Effector memory CD4-positive, alpha-beta T cell (primary cell): Measurements from ENCODE around the gene LDLRAP1.

Experiments used
- DNase-seq, 3 donors: peaks; one replicate each; pipeline ENCODE4 v3.0.0-alpha.2; 2020
- H3K27ac ChIP-seq: 2 replicates; pipeline ENCODE4 v1.7.0; 2013; ENCODE audit warnings: mild to moderate bottlenecking, low read length, moderate library complexity; ENCODE audit not compliant: insufficient read depth, poor library complexity, severe bottlenecking
- H3K27me3 ChIP-seq: replicated peaks from 2 replicates; pipeline ENCODE4 v1.7.0; 2013; ENCODE audit warnings: mild to moderate bottlenecking, low read length; ENCODE audit not compliant: insufficient read depth, control insufficient read depth, poor library complexity, severe bottlenecking
- H3K36me3 ChIP-seq: 2 replicates; pipeline ENCODE4 v1.7.0; 2013; ENCODE audit warnings: mild to moderate bottlenecking, low read length, moderate library complexity; ENCODE audit not compliant: control insufficient read depth, insufficient read depth
- H3K4me1 ChIP-seq: 2 replicates; pipeline ENCODE4 v1.7.0; 2013; ENCODE audit warnings: low read length, mild to moderate bottlenecking; ENCODE audit not compliant: control insufficient read depth, insufficient read depth, poor library complexity, severe bottlenecking
- H3K4me3 ChIP-seq: 2 replicates; pipeline ENCODE4 v1.7.0; 2013; ENCODE audit warnings: low read length, low read depth, mild to moderate bottlenecking; ENCODE audit not compliant: insufficient read depth, poor library complexity, severe bottlenecking
- H3K9me3 ChIP-seq: 2 replicates; pipeline ENCODE4 v1.7.0; 2013; ENCODE audit warnings: mild to moderate bottlenecking, low read length, moderate library complexity; ENCODE audit not compliant: control insufficient read depth

The LDLRAP1 gene

GRCh38 chr1:25532970-25533369, 10.4 kb upstream of the LDLRAP1 start:
- no peak for DNase-seq
- Histone ChIP-seq H3K4me1 (no peaks in the 10 kb centered on the region), H3K36me3 (no peaks in the 10 kb centered on the region)

GRCh38 chr1:25533775-25534409, 9.5 kb upstream of the LDLRAP1 start:
- no peak for DNase-seq
- Histone ChIP-seq H3K36me3 (no peaks in the 10 kb centered on the region), H3K4me1 (no peaks in the 10 kb centered on the region), H3K4me3 (no peak overlapping the region), H3K27ac (no peak overlapping the region), H3K27me3 (no peaks in the 10 kb centered on the region), H3K9me3 (no peaks in the 10 kb centered on the region)

More at GRCh38 chr1:25532970-25533369, 10.4 kb upstream of the LDLRAP1 start:
- H3K4me3 ChIP-seq: no peak overlapping the region
- H3K9me3 ChIP-seq: no peaks in the 10 kb centered on the region
- no peak overlapping the region for H3K27ac ChIP-seq
- no peaks in the 10 kb centered on the region for H3K27me3 ChIP-seq

- DNase-seq: no peak
- H3K4me3 ChIP-seq: no peak overlapping the region
- H3K36me3 ChIP-seq: no peaks in the 10 kb centered on the region
- H3K27ac ChIP-seq: no peak overlapping the region
- no peaks in the 10 kb centered on the region for H3K9me3 ChIP-seq
- no peaks in the 10 kb centered on the region for H3K4me1 ChIP-seq
- H3K27me3 ChIP-seq: no peaks in the 10 kb centered on the region
Measured at GRCh38 chr1:25534410-25534788, 9.0 kb upstream of the LDLRAP1 start.

- H3K4me1 ChIP-seq: no peaks in the 10 kb centered on the region
- no peaks in the 10 kb centered on the region for H3K27me3 ChIP-seq
- no peak for DNase-seq
- H3K9me3 ChIP-seq: no peaks in the 10 kb centered on the region
- H3K36me3 ChIP-seq: no peaks in the 10 kb centered on the region
- no peak overlapping the region for H3K4me3 ChIP-seq
- no peak overlapping the region for H3K27ac ChIP-seq
Measured at GRCh38 chr1:25536124-25536523, 7.3 kb upstream of the LDLRAP1 start.

GRCh38 chr1:25537153-25537831, 6.1 kb upstream of the LDLRAP1 start:
- no peak overlapping the region for H3K27ac ChIP-seq
- H3K27me3 ChIP-seq: no peaks in the 10 kb centered on the region
- H3K9me3 ChIP-seq: no peaks in the 10 kb centered on the region
- no peak overlapping the region for H3K4me3 ChIP-seq
- no peak for DNase-seq
- no peaks in the 10 kb centered on the region for H3K4me1 ChIP-seq
- H3K36me3 ChIP-seq: no peaks in the 10 kb centered on the region

- H3K4me3 ChIP-seq: no peak overlapping the region
- DNase-seq: no peak
- no peaks in the 10 kb centered on the region for H3K36me3 ChIP-seq
- no peaks in the 10 kb centered on the region for H3K27me3 ChIP-seq
- H3K9me3 ChIP-seq: no peaks in the 10 kb centered on the region
- peaks cover 2% of the 10 kb centered on the region for H3K4me1 ChIP-seq
- H3K27ac ChIP-seq: no peak overlapping the region
Measured at GRCh38 chr1:25538191-25538767, 5.1 kb upstream of the LDLRAP1 start.

GRCh38 chr1:25540750-25541342, 2.6 kb upstream of the LDLRAP1 start:
- H3K4me1 ChIP-seq: peaks cover 17% of the 10 kb centered on the region
- H3K27ac ChIP-seq: no peak overlapping the region
- no peaks in the 10 kb centered on the region for H3K27me3 ChIP-seq
- H3K9me3 ChIP-seq: no peaks in the 10 kb centered on the region
- no peak overlapping the region for H3K4me3 ChIP-seq
- no peak for DNase-seq
- H3K36me3 ChIP-seq: no peaks in the 10 kb centered on the region

- Histone ChIP-seq H3K27ac (no peak overlapping the region), H3K9me3 (no peaks in the 10 kb centered on the region), H3K27me3 (no peaks in the 10 kb centered on the region), H3K4me1 (peaks cover 23% of the 10 kb centered on the region), H3K36me3 (no peaks in the 10 kb centered on the region), H3K4me3 (no peak overlapping the region)
- DNase-seq: no peak
Measured at GRCh38 chr1:25541425-25541824, 2.0 kb upstream of the LDLRAP1 start.

GRCh38 chr1:25541889-25542658, 1.3 kb upstream of the LDLRAP1 start:
- no peak overlapping the region for H3K27ac ChIP-seq
- DNase-seq: no peak
- H3K4me1 ChIP-seq: peaks cover 27% of the 10 kb centered on the region
- H3K27me3 ChIP-seq: no peaks in the 10 kb centered on the region
- H3K36me3 ChIP-seq: no peaks in the 10 kb centered on the region
- no peak overlapping the region for H3K4me3 ChIP-seq
- H3K9me3 ChIP-seq: no peaks in the 10 kb centered on the region
